HG03432 (cell line): ENCODE data around the gene ROPN1L.
"Not testable (repeated sequence)": the region's sequence is repeated elsewhere in the genome, so short reads cannot be mapped to it uniquely, and the experiment has no call there.

Source experiments
- ATAC-seq: cut with Tn5 transposase; IDR thresholded peaks from one replicate; pipeline ENCODE4 v1.9.1; 2021; ENCODE audit warnings: mild to moderate bottlenecking, moderate library complexity; ENCODE audit not compliant: unreplicated experiment

The ROPN1L gene

DNA sequence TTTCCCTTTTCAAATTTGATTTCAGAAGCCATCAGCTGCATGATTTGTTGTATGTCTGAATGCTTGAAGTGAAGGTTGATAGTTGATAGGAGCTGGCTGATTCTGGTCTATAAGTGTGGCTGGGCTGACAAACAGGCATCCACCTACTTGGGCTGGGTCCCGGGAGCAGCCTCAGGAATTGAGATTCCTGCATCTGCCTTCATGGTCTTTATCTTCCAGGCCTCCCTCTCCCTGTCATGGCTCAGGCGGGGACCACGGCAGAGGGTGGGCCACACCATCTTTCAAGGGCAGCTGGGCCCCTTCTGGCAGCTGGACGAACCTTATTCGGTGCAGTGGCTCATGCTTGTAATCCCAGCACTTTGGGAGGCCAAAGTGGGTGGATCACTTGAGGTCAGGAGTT is 55.9 kb downstream of the ROPN1L start:
- ATAC-seq = no peak

DNA sequence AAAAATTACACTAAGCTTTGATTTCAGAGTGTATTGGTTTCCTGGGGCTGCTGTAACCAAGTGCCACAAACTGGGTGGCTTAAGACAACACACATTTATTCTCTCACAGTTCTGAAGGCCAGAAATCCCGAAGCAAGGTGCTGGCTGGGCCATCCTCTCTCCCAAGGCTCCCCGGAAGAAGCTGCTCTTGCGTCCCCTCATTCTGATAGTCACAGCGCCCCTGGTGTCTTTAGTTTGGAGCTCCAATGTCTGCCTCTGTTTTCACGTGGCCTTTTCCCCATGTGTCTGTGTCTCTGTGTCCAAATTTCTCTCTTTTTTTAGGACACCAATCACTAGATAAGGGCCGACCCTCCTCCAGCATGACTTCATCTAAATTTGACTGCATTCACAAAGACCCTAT is 56.7 kb downstream of the ROPN1L start:
- no peak for ATAC-seq

DNA sequence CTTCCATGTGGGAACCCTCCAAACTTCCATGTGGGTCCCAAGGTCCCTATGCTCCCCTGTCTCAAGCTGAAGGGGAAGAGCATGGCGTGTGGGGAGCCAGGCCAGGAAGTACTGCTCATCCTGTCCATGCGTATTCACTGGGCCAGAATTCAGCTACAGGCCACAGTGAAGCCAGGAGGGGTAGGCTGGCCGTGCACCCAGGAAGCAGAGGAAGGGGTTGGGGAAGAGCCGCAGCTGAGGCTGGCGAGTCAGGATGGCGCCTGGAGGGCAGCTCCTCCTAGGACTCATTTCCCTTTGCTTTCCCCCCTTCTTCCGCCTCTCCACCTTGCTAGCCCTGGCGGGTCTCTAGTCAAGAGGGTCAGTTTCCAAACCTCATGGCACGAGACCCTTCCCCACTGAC is 57.4 kb downstream of the ROPN1L start:
- no peak for ATAC-seq

DNA sequence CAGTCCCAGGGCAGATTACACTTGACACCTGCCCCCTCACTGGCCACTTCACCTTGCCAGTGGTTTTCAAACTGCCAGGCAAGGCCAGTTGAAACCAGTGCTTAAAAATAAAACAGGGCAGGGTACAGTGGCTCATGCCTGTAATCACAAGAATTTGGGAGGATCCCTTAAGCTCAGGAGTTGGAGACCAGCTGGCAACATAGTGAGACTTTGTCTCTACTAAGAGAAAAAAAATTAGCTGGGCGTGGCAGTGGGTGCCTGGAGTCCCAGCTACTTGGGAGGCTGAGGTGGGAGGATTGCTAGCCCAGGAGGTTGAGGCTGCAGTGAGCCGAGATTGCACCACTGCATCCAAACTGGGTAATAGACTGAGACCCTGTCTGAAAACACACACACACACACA is 58.1 kb downstream of the ROPN1L start:
- no peak for ATAC-seq

DNA sequence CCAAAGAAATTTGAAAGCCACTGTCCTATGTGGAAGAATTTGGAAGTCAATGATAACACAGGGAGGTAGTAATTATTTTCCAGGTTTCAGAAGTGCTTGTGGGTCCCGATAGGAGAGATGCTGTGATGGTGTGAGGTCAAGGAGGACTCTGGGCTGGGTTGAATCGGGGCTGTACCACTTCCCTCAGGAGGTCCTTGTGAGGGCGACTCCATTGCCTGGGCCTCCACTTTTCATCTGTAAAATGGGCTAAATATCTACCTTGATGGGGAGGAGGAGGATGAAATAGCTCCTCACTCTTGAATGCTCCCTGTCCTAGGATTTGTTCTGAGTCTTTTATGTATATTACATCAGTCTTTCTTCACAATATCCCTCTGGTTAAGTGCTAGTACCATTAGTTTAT is 59.0 kb downstream of the ROPN1L start:
- ATAC-seq = no peak

DNA sequence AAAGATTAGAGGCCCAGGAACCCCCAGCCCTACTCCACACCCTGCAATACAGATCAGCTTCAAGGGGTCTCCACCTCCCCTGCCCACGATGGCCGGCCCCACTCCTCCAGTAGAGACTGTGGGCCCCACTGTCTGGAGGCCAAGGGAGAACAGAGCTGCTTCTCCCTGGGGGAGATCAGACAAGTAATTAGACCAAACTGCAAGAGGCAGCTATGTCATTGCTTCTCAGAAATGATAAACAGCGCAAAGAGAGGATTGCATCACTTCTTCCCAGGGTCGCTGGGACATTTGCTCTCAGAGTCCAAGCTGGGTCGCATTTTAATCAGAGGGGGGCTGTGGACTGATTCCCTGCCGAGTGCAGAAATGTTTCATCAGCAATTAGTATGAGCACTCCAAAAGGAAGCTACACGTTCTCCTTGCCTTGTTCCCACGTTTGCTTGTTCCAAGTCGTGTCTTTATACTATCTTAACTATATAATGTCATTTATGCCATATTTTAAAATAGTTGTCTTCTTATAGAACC is 59.9 kb downstream of the ROPN1L start:
- ATAC-seq = no peak

DNA sequence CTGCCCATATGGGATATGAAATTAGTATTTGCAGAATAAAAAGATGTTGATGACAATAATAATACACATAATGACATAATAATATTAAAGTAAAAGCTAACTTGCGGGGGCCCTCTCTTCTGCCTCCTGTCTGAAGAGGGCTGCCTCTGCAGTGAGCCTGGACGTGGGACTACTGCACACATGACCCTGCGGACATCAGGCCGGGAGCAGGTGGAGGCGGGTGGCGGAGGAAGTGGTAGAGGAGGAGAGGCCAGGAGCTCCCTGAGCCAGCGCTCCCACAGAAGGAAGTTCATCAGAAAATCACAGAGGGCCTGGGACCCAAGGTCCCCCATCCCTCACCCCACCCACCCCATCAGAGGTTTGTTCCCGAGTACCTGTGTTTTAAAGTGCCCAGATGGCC is 60.5 kb downstream of the ROPN1L start:
- ATAC-seq = no peak

DNA sequence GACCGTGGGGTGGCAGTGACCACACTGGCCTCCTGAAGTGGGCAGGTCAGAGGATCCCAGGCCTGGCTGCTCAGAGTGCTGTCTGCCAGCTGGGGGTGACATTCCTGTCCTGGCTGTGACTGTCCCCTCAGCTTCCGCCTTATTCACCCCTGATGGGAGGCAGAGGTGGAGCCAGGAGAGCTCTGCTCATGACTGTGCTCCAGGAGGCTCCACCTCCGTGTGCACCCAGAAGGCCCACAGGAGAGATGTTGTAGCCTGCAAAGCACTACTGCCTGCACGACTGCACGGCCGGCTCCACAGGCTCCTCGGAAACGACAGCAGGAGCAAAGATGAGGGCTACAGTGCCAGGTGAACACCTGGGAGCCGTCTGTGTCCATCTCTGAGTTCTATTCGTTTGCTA is 60.9 kb downstream of the ROPN1L start:
- no peak for ATAC-seq

DNA sequence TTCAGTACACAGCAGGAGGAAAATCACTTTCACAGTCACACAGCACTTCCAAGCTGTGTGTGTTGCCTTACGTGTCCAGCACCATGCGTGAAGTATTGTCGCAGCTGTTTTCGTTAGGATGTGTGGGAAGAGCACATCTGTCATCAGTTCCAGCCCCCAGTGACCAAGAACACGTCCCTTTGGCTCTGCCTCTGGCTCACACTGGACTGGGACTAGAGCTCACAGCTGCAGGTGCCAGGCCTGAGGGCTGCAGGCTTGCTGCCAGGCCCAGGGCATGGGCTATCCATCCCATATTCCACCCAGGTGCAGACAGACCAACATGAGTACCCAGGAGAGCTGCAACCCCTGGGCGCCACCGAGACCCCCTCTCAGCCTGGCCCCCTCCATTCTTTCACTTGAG is 61.6 kb downstream of the ROPN1L start:
- ATAC-seq = no peak

DNA sequence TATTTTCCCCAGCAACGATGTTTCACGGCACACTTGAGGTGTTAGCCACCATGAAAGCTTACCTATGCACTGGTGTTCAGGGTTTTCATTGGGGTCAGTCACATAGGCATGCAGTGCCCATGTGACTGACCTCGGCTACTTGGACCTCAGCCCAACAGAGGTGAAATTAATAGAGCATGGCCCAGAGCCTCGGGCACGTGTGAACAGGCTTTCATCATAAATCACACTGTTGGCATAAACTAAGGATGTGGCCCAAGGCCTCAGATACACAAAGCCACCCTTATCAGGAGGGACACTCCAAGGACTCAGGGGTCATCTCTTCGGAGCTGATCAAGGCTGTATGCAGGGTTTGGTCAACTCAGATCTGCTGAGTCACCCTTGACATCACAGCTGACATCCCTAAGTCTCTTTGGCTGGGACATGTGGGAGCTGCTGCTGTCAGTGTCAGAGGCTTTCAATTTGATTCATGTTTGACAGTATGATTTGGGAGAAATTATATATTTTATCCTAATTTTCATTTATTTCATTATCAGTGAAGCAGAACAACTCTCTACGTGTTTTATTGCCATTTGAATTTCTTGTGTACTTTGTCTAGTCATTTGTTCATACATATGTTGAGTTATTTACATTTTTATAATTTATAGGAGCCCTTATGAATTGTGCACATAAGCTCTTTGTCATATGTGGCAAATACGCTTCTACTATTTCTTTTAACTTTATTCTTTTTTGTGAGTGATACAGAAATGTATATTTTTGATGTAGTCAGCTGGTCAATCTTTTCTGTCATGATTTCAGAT is 62.5 kb downstream of the ROPN1L start:
- no peak for ATAC-seq

DNA sequence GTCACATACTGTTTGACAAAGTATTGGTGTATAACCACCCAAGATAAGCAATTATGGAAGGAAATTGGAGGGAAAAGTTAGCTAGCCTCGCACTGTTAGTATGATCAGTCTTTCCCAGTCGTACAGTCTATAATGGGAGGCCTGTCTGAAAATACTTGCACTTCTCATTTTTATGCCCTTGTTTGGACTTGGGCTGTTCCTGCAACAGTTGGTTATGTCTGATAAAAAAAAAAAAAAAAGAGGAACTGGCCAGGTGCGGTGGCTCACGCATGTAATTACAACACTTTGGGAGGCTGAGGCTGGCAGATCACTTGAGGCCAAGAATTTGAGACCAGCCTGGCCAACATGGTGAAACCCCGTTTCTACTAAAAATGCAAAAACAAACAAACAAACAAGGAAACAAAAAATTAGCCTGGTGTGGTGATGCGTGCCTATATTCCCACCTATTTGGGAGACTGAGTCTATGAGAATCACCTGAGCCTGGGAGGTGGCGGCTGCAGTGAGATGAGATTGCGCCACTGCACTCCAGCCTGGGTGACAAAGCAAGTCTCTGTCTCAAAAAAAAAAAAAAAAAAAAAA is 63.9 kb downstream of the ROPN1L start:
- ATAC-seq = peak; percentile 85

DNA sequence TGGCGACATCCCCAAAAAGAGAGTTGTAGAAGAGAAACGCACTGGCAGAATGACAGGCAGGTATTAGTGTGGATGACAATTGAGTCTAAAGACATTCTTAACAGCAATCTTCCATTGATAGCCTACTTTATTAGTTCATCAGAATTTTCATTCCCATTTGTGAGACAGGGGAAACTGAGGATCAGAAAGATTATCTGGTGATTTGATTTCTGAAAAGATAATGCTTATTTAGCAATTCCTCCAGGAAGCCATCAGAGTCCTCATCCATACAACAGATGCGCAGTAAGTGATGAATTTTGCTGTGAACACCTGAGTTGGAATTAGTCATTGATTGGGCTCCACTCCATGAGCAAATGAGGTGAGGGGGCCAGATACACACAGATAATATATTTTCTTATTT is 64.9 kb downstream of the ROPN1L start:
- no peak for ATAC-seq

DNA sequence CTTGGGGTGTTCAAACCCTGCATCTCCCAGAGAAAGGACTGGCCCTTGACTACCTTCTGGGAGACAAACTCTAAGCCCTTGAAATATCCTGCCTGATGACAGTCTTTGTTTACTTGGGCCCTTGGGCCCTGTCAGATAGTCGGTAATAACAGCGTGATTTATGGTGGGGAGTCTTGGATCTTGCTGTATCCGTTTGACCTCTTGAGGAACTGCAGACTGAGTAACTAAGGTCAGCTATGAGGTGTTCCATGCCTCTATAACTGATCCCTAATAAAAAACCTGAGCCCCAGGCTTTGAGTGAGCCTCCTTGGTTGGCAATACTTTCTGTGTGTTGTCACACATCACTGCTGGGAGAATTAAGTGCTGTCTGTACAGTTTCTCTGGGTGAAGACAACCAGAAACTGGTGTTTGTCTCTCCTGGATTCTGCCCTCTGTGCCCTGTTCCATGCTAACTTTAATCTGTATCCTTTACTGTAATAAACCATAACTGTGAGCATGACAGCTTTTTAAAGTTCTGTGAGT is 66.0 kb downstream of the ROPN1L start:
- ATAC-seq = no peak

DNA sequence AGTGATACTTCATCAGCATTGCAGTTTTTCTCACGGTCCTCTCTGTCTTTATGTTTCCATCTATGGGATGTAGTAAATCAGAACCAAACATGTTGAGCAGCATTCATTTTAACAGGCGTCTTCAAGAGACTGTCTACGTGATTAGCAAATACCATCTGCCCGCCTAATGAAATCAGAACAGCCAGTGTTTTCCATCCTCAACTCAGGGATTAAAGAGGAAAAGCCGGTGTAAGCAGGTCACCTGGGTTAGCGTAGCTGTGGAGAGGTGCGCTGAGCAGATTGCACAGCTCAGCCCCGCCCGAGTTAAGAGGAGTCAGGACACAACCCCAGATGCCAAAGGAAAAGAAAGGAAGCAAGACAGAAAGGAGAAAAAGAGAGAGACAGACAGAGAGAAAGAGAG is 67.9 kb downstream of the ROPN1L start:
- no peak for ATAC-seq

DNA sequence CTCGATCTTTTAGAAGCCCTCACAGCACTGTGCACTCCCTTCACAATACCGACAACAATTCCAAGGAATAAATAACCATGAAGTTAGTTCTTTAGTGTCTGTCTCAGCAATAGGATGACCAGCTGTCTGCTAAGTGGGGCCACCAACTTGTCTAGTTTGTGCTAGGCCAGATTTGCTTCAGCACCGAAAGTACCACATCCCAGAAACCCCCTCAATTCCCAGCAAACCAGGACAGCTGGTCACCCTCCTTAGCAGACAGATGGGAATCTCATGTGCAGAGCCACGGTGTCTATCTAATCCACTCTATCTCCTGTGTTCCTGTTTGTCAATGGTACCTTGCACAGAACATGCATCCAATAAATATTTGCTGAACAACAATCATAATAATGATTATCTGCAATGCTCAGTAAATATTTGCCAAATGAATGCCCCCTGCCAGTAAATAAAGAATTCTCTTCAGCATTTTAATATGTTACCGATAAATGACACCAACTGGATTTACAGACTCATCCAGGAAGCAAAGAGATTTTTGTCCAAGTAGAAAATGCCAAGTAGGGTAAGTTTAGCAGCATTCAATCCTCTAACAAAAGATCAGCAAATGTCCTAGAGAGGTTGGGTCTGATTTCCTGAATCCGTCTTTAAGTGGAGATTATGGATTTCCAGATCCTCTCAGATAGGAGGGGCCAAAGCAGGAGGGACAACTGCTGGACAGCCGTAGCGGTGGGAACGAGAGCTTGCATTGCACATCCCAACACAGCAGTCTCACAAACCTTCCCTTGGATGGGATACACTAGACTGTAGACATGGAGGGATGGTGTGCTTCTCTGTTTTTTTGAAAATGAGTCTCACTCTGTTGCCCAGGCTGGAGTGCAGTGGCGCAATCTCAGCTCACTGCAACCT is 70.3 kb downstream of the ROPN1L start:
- no peak for ATAC-seq

DNA sequence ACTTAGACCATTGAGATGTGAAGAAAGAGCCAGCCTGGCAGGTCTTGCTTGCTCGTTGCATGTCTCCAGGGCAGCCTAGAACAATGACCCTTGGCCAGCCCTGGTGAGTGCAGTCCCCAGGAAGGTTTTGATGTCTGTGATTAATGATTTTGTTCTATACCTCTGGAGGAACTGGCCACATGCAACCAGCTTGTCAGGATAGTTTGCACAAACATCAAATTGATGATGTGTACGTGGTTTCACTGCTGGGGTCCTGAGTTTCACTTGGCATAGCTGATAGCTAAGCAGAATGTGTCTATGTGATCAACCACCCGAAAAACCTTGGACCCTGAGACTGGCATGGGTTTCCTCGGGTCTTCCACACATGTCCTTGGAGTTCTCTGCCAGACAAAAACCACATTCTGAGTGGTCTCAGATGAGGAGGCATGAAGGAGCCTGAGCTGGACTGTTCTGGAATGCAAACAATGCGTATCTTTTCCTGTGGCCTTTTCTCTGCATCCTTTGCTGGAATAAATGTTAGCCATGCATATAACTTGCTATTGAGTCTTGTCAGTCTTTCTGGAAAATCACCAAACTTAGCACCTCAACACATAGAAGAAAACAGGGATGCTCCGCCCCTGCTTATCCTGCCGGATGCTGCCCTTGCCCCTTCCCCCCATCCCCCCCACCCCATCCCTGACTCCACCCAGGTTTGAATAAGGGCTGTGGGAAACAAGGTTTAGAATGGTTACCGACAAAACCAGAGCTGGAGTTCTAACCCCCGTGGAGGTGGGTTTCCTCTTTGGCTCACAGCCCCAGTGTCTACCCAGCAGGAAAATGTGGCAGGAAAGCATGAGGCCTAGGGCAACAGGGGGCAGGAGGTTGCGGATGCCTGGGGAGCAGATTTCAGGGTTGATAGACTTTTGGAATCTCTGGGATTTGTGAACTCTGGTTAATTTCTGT is 72.1 kb downstream of the ROPN1L start:
- no peak for ATAC-seq

DNA sequence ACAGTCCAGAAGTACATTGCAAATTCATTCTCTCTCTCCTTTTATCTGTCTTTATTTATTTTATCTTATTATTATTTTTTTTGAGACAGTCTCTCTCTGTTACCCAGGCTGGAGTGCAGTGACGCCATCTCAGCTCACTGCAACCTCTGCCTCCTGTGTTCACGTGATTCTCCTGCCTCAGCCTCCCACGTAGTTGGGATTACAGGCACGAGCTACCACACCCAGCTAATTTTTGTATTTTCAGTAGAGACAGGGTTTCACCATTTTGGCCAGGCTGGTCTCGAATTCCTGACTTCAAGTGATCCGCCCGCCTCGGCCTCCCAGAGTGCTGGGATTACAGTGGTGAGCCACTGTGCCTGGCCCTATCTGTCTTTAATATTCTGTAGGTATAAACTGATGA is 72.9 kb downstream of the ROPN1L start:
- not testable (repeated sequence) for ATAC-seq
